ENCODE results near the gene NTM.

DNA sequence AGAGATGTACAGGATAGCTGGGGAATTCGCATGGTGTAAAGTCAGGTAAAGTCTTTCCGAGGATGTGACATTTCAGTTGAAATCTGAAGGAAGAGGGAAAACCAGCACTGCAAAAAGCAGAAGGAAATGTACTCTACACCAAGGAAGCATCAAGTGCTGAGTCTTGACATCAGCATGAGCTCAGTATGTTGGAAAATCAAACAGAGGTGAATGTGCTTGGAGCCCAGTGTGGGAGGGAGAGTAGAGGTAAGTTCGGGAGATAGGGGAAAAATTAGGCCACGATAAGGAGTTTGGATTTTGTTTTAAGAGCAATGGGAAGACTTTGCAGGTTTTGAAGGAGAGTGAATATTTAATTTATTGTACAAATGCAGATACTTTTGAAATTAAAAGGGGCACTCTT, 484.0 kb downstream of the NTM start:
- TF ChIP-seq, protein P1, sequence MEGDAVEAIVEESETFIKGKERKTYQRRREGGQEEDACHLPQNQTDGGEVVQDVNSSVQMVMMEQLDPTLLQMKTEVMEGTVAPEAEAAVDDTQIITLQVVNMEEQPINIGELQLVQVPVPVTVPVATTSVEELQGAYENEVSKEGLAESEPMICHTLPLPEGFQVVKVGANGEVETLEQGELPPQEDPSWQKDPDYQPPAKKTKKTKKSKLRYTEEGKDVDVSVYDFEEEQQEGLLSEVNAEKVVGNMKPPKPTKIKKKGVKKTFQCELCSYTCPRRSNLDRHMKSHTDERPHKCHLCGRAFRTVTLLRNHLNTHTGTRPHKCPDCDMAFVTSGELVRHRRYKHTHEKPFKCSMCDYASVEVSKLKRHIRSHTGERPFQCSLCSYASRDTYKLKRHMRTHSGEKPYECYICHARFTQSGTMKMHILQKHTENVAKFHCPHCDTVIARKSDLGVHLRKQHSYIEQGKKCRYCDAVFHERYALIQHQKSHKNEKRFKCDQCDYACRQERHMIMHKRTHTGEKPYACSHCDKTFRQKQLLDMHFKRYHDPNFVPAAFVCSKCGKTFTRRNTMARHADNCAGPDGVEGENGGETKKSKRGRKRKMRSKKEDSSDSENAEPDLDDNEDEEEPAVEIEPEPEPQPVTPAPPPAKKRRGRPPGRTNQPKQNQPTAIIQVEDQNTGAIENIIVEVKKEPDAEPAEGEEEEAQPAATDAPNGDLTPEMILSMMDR (IDR thresholded peaks at IDR 0.05; ENCODE audit: low read length): no peak
- TF ChIP-seq EZH2 (IDR thresholded peaks at IDR 0.05; ENCODE audit: borderline replicate concordance, low read length): no peak

All from OCI-LY1 (cell line).